Measurements from ENCODE around the gene PSMD5. TPM values are rescaled to one million over a fixed set of nuclear protein-coding genes. Genes with fewer than 3 reads are reported as not detected.

Gene PSMD5
- total and polyA plus RNA-seq, 2 of the 4 experiments (the other 2 are of a cell fraction): 25.6 to 26.1 TPM

- Histone ChIP-seq H3K79me1 (ENCODE audit: low read depth in 1 of 2, low read length in 2 of 2) (peaks cover 32 to 39% of the 10 kb centered on the region in 2 experiments), H3K4me1 (ENCODE audit: control insufficient read depth, insufficient read depth, low read length) (no peaks in the 10 kb centered on the region), H3K18ac (ENCODE audit: low read depth, low read length) (no peak overlapping the region), H2BK15ac (ENCODE audit: low read depth, low read length) (no peak overlapping the region), H4K5ac (ENCODE audit: low read depth, low read length) (no peak overlapping the region), H4K91ac (ENCODE audit: insufficient read depth, low read depth, low read length) (no peak overlapping the region), H3K27ac (ENCODE audit: insufficient read depth, low read length) (no peak overlapping the region), H3K56ac (ENCODE audit: extremely low read depth, insufficient read depth, low read length) (no peak overlapping the region), H3K4ac (ENCODE audit: low read depth, low read length) (no peak overlapping the region), H2AFZ (replicated peaks; ENCODE audit: low read length, poor library complexity) (no peak overlapping the region), H3K9me1 (ENCODE audit: insufficient read depth, low read length) (peaks cover 3% of the 10 kb centered on the region), H2AK5ac (ENCODE audit: low read depth, low read length) (no peak overlapping the region), H3K27me3 (ENCODE audit: control insufficient read depth, insufficient read depth, low read length) (no peaks in the 10 kb centered on the region), H2BK20ac (ENCODE audit: low read depth, low read length) (no peak overlapping the region), H4K8ac (ENCODE audit: low read depth in 2 of 2, low read length in 2 of 2) (no peak overlapping the region), H3K23ac (ENCODE audit: low read depth, low read length) (no peak overlapping the region), H3K4me2 (ENCODE audit: low read depth, low read length) (no peak overlapping the region), H2BK120ac (ENCODE audit: low read depth, low read length) (no peak overlapping the region), H3K9ac (ENCODE audit: low read depth, low read length) (no peak overlapping the region), H3K36me3 (ENCODE audit: control insufficient read depth, insufficient read depth, low read length) (peaks cover 16% of the 10 kb centered on the region), H2AK9ac (replicated peaks; ENCODE audit: low read depth, low read length, poor library complexity) (no peak overlapping the region), H4K20me1 (ENCODE audit: insufficient read depth, low read length) (no peaks in the 10 kb centered on the region; the same call in 1 of the 2 replicates), H2BK5ac (ENCODE audit: low read depth, low read length, poor library complexity, severe bottlenecking) (no peak overlapping the region), H3K14ac (replicated peaks; ENCODE audit: low read depth, low read length) (no peak overlapping the region), H3K4me3 (ENCODE audit: insufficient read depth, low read depth, low read length) (no peak overlapping the region), H3K9me3 (ENCODE audit: control insufficient read depth, insufficient read depth, low read length) (no peaks in the 10 kb centered on the region)
- TF ChIP-seq MAFK (IDR thresholded peaks at IDR 0.05; ENCODE audit: low read depth, low read length): no peak
- TF ChIP-seq RCOR1 (IDR thresholded peaks at IDR 0.05; ENCODE audit: insufficient replicate concordance, low read length): no peak
- no peak for TF ChIP-seq SMC3 (IDR thresholded peaks at IDR 0.05; ENCODE audit: low read depth, low read length)
- TF ChIP-seq FOS (IDR thresholded peaks at IDR 0.05; ENCODE audit: low read depth, low read length): no peak
- TF ChIP-seq USF2 (IDR thresholded peaks at IDR 0.05; ENCODE audit: low read depth, low read length): no peak
- TF ChIP-seq MXI1 (IDR thresholded peaks at IDR 0.05; ENCODE audit: borderline replicate concordance, low read depth, low read length): no peak
- no peak for TF ChIP-seq CEBPB (IDR thresholded peaks at IDR 0.05; ENCODE audit: low read depth, low read length)
- no peak for TF ChIP-seq NFE2L2 (IDR thresholded peaks at IDR 0.05; ENCODE audit: low read depth, low read length)
- no peak for TF ChIP-seq ELK1 (IDR thresholded peaks at IDR 0.05; ENCODE audit: borderline replicate concordance, low read depth, low read length)
- no peak for TF ChIP-seq MAZ (IDR thresholded peaks at IDR 0.05; ENCODE audit: borderline replicate concordance, low read depth, low read length)
- TF ChIP-seq CHD1 (IDR thresholded peaks at IDR 0.05; ENCODE audit: low read depth, low read length): no peak
- no peak for TF ChIP-seq BHLHE40 (IDR thresholded peaks at IDR 0.05; ENCODE audit: low read depth, low read length)
- TF ChIP-seq RFX5 (IDR thresholded peaks at IDR 0.05; ENCODE audit: low read depth, low read length): no peak
- no peak for TF ChIP-seq CTCF (conservative IDR thresholded peaks at IDR 0.05; ENCODE audit: low read depth, low read length)
- TF ChIP-seq POLR2A (IDR thresholded peaks at IDR 0.05; ENCODE audit: low read depth, low read length): no peak
- no peak for TF ChIP-seq RAD21 (IDR thresholded peaks at IDR 0.05; ENCODE audit: low read length)
- no CpG with 5 or more reads among the region's 1 CpG for WGBS, 2 experiments (ENCODE audit: extremely low coverage in 2 of 2, insufficient read length in 1 of 2)
- DNase-seq (no peak), ATAC-seq (ENCODE audit: low read depth) (no peak)
- ChIA-PET POLR2A (ENCODE audit: unreplicated experiment) (no interaction called here), CTCF (no interaction called here)
- no TSS peak for BruUV-seq (replicated peaks)
- in situ Hi-C loops (cut with MboI; ENCODE audit: low sequenced_read_pairs) (no loop called here), intact Hi-C loops (cut with micrococcal nuclease) (no loop called here), dilution Hi-C loops (cut with HindIII; ENCODE audit: low sequenced_read_pairs, unreplicated experiment) (no loop called here)
Measured at GRCh38 chr9:120776788-120777187, 65.9 kb downstream of the PSMD5 start.

Measured in IMR-90 (cell line).